IMR-90 (cell line): ENCODE results near the gene CRAMP1. TPM values are rescaled to one million over a fixed set of nuclear protein-coding genes. Genes with fewer than 3 reads are reported as not detected.

Experiments
- ATAC-seq: fragments of 200-7000 bp; cut with Tn5 transposase; 2 replicates; pipeline ENCODE4 v1.9.1; 2020; ENCODE audit warnings: low read depth, mild to moderate bottlenecking, moderate library complexity
- BruUV-seq: library from RNA; stranded (reverse); fragments of 400-500 nt; replicated peaks from 2 replicates; lab custom pipeline; 2021; lab: Mats Ljungman, UMichigan
- CTCF ChIA-PET: fragments of 300-600 bp; formaldehyde crosslinking; extraction: SDS; loops from one replicate; lab custom pipeline; 2021; ENCODE audit warnings: antibody characterized with exemption; lab: Yijun Ruan, JAX
- POLR2A ChIA-PET: fragments of 300-600 bp; sonication (Branson Sonifier 250); formaldehyde crosslinking; loops from one replicate; lab custom pipeline; 2022; ENCODE audit warnings: antibody characterized with exemption; ENCODE audit not compliant: unreplicated experiment; lab: Charles Lee
- DNase-seq: peaks from one replicate; pipeline ENCODE4 v3.0.0; 2013
- H2AFZ ChIP-seq: replicated peaks from 2 replicates; pipeline ENCODE3; 2013; ENCODE audit warnings: low read length, mild to moderate bottlenecking; ENCODE audit not compliant: poor library complexity
- H2AK5ac ChIP-seq: 2 replicates; pipeline ENCODE4 v1.6.1; 2013; ENCODE audit warnings: low read depth, low read length, inconsistent platforms
- H2AK9ac ChIP-seq: replicated peaks from 2 replicates; pipeline ENCODE3; 2013; ENCODE audit warnings: mild to moderate bottlenecking, low read depth, low read length, moderate library complexity; ENCODE audit not compliant: poor library complexity
- H2BK120ac ChIP-seq: 2 replicates; pipeline ENCODE4 v1.6.1; 2013; ENCODE audit warnings: low read depth, low read length, inconsistent platforms
- H2BK15ac ChIP-seq: 3 replicates; pipeline ENCODE4 v1.6.1; 2013; ENCODE audit warnings: low read depth, low read length, inconsistent platforms
- H2BK20ac ChIP-seq: 2 replicates; pipeline ENCODE4 v1.6.1; 2013; ENCODE audit warnings: low read depth, mild to moderate bottlenecking, inconsistent platforms, low read length, moderate library complexity
- H2BK5ac ChIP-seq: 2 replicates; pipeline ENCODE4 v1.6.1; 2013; ENCODE audit warnings: mild to moderate bottlenecking, low read depth, low read length, inconsistent platforms; ENCODE audit not compliant: poor library complexity, severe bottlenecking
- H3K14ac ChIP-seq: replicated peaks from 2 replicates; pipeline ENCODE4 v1.6.1; 2013; ENCODE audit warnings: low read depth, low read length, inconsistent platforms
- H3K18ac ChIP-seq: 2 replicates; pipeline ENCODE4 v1.6.1; 2013; ENCODE audit warnings: low read depth, low read length, control low read depth
- H3K23ac ChIP-seq: 2 replicates; pipeline ENCODE4 v1.6.1; 2013; ENCODE audit warnings: low read depth, low read length, inconsistent platforms
- H3K27ac ChIP-seq: 2 replicates; pipeline ENCODE4 v1.5.1; 2013; ENCODE audit warnings: mild to moderate bottlenecking, control low read depth, low read length; ENCODE audit not compliant: insufficient read depth
- H3K27me3 ChIP-seq: 2 replicates; pipeline ENCODE4 v1.6.1; 2013; ENCODE audit warnings: low read length; ENCODE audit not compliant: control insufficient read depth, insufficient read depth
- H3K36me3 ChIP-seq: 2 replicates; pipeline ENCODE4 v1.6.1; 2013; ENCODE audit warnings: low read length, mixed read lengths; ENCODE audit not compliant: control insufficient read depth, insufficient read depth
- H3K4ac ChIP-seq: 2 replicates; pipeline ENCODE4 v1.6.1; 2013; ENCODE audit warnings: low read depth, low read length, inconsistent platforms
- H3K4me1 ChIP-seq: 2 replicates; pipeline ENCODE4 v1.6.1; 2013; ENCODE audit warnings: low read length, mixed read lengths; ENCODE audit not compliant: control insufficient read depth, insufficient read depth
- H3K4me2 ChIP-seq: 2 replicates; pipeline ENCODE4 v1.6.1; 2013; ENCODE audit warnings: low read depth, mild to moderate bottlenecking, control low read depth, low read length, moderate library complexity
- H3K4me3 ChIP-seq: 2 replicates; pipeline ENCODE4 v1.5.1; 2013; ENCODE audit warnings: low read depth, mild to moderate bottlenecking, control low read depth, low read length, moderate library complexity; ENCODE audit not compliant: insufficient read depth
- H3K56ac ChIP-seq: 2 replicates; pipeline ENCODE4 v1.6.1; 2013; ENCODE audit warnings: low read length, inconsistent platforms; ENCODE audit not compliant: insufficient read depth; ENCODE audit errors: extremely low read depth
- H3K79me1 ChIP-seq, 2 experiments: 2 replicates each; pipeline ENCODE4 v1.6.1; 2013; ENCODE audit warnings: low read length in 2 of 2, inconsistent platforms in 1 of 2, low read depth in 1 of 2
- H3K9ac ChIP-seq: 2 replicates; pipeline ENCODE4 v1.6.1; 2013; ENCODE audit warnings: low read depth, low read length, control low read depth
- H3K9me1 ChIP-seq: 2 replicates; pipeline ENCODE4 v1.6.1; 2013; ENCODE audit warnings: low read length, inconsistent platforms; ENCODE audit not compliant: insufficient read depth
- H3K9me3 ChIP-seq: 2 replicates; pipeline ENCODE4 v1.6.1; 2013; ENCODE audit warnings: low read length; ENCODE audit not compliant: control insufficient read depth, insufficient read depth
- H4K20me1 ChIP-seq: 2 replicates; pipeline ENCODE4 v1.6.1; 2013; ENCODE audit warnings: low read length, inconsistent platforms; ENCODE audit not compliant: insufficient read depth
- H4K5ac ChIP-seq: 2 replicates; pipeline ENCODE4 v1.6.1; 2013; ENCODE audit warnings: mild to moderate bottlenecking, low read depth, low read length, control low read depth
- H4K8ac ChIP-seq, 2 experiments: 2 replicates each; pipeline ENCODE4 v1.6.1; 2013; ENCODE audit warnings: low read depth in 2 of 2, low read length in 2 of 2, control low read depth in 1 of 2, inconsistent platforms in 1 of 2
- H4K91ac ChIP-seq: 2 replicates; pipeline ENCODE4 v1.6.1; 2013; ENCODE audit warnings: low read depth, low read length, inconsistent platforms; ENCODE audit not compliant: insufficient read depth
- BHLHE40 ChIP-seq: fragments of 150-350 bp; IDR thresholded peaks from 2 replicates; pipeline ENCODE4 v1.6.1; 2016; ENCODE audit warnings: mild to moderate bottlenecking, low read depth, low read length
- CEBPB ChIP-seq: IDR thresholded peaks from 2 replicates; pipeline ENCODE4 v1.6.1; 2012; ENCODE audit warnings: low read depth, low read length, improper control_type of control experiment
- MAZ ChIP-seq: IDR thresholded peaks from 2 replicates; pipeline ENCODE4 v1.6.1; 2012; ENCODE audit warnings: low read depth, mild to moderate bottlenecking, low read length, improper control_type of control experiment, moderate library complexity, borderline replicate concordance
- MXI1 ChIP-seq: IDR thresholded peaks from 2 replicates; pipeline ENCODE4 v1.6.1; 2012; ENCODE audit warnings: low read depth, mild to moderate bottlenecking, low read length, moderate library complexity, borderline replicate concordance
- POLR2A ChIP-seq: IDR thresholded peaks from 2 replicates; pipeline ENCODE4 v1.6.1; 2012; ENCODE audit warnings: mild to moderate bottlenecking, low read depth, low read length
- RAD21 ChIP-seq: IDR thresholded peaks from 2 replicates; pipeline ENCODE4 v1.6.1; 2012; ENCODE audit warnings: low read length, improper control_type of control experiment
- RFX5 ChIP-seq: IDR thresholded peaks from 2 replicates; pipeline ENCODE4 v1.8.0; 2012; ENCODE audit warnings: low read depth, mild to moderate bottlenecking, low read length, moderate library complexity
- WGBS, 2 experiments: methylation state at CpG; one replicate each; pipeline versions ENCODE4 v1.1.5 to v1.1.7; 2013; ENCODE audit warnings: missing lambda C conversion rate in 2 of 2; ENCODE audit not compliant: insufficient read length in 1 of 2; ENCODE audit errors: extremely low coverage in 2 of 2; 5-methylcytosine and 5-hydroxymethylcytosine counted together
- dilution Hi-C: fragments of 300-500 bp; cut with HindIII; formaldehyde crosslinking; loops from one replicate; pipeline ENCODE4 v1.14.3; 2018; ENCODE audit warnings: low sequenced_read_pairs; ENCODE audit not compliant: unreplicated experiment
- in situ Hi-C: fragments of 300-500 bp; cut with MboI; formaldehyde crosslinking; loops from 3 replicates; pipeline ENCODE4 v1.14.3; 2019; ENCODE audit warnings: low sequenced_read_pairs, inconsistent platforms, mixed read lengths
- intact Hi-C: fragments of 100-400 bp; cut with micrococcal nuclease; formaldehyde crosslinking; loops from 2 replicates; pipeline ENCODE4 v1.10.0; 2022
- polyA plus RNA-seq, 3 experiments: library from polyadenylated mRNA; depleted of rRNA; stranded (reverse); fragments of >200 nt; gene quantifications; 2 replicates each; pipeline ENCODE4 v1.2.3, GENCODE V29; 2012; ENCODE audit warnings: low replicate concordance in 1 of 3
- total RNA-seq: library from RNA; depleted of rRNA; stranded (reverse); fragments of >200 nt; gene quantifications from 2 replicates; pipeline ENCODE4 v1.2.3, GENCODE V29; 2012
- TF ChIP-seq, protein P1 (sequence below): fragments of 150-350 bp; IDR thresholded peaks from 2 replicates; pipeline ENCODE4 v1.6.1; 2017; ENCODE audit warnings: mild to moderate bottlenecking, antibody characterized with exemption, low read length, low read depth
- TF ChIP-seq, protein P2 (sequence below): conservative IDR thresholded peaks from 2 replicates; pipeline ENCODE4 v1.5.1; 2012; ENCODE audit warnings: mild to moderate bottlenecking, low read depth, low read length, improper control_type of control experiment

The CRAMP1 gene
- total and polyA plus RNA-seq, 2 of the 4 experiments (the other 2 are of a cell fraction): 3.2 to 12.0 TPM

DNA sequence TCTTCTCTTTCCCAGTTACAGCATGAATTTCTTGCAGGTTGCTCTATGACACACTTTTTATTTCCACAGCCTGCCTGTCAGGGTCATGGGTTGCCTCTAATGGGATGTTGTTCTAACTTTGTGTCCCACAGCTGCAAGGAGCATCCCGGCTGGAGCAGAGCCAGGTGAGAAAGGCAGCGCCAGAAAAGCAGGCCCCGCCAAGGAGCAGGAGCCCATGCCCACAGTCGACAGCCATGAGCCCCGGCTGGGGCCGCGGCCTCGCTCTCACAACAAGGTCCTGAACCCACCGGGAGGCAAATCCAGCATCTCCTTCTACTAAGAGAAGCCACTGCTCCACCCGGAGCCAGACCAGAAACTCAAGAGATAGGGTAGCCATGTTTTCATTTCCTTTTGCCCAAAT lies 86.5 kb downstream of the CRAMP1 start:
- H3K79me1 ChIP-seq: peaks cover 14 to 34% of the 10 kb centered on the region in 2 experiments
- H4K20me1 ChIP-seq: no peaks in the 10 kb centered on the region
- no peak overlapping the region for H2BK20ac ChIP-seq
- peaks cover 30% of the 10 kb centered on the region for H3K36me3 ChIP-seq
- H3K56ac ChIP-seq: no peak overlapping the region
- in situ Hi-C loops: no loop called here
- H3K4me3 ChIP-seq: no peak overlapping the region
- no peak overlapping the region for H3K4ac ChIP-seq
- no peak overlapping the region for H2BK5ac ChIP-seq
- H3K9me1 ChIP-seq: no peaks in the 10 kb centered on the region
- no peak overlapping the region for H3K23ac ChIP-seq
- TF ChIP-seq POLR2A: no peak
- no peak for TF ChIP-seq MXI1
- no peak for TF ChIP-seq CEBPB
- no peak for TF ChIP-seq RFX5
- no peak for TF ChIP-seq RAD21
- no peak for TF ChIP-seq BHLHE40
- TF ChIP-seq, protein P1, sequence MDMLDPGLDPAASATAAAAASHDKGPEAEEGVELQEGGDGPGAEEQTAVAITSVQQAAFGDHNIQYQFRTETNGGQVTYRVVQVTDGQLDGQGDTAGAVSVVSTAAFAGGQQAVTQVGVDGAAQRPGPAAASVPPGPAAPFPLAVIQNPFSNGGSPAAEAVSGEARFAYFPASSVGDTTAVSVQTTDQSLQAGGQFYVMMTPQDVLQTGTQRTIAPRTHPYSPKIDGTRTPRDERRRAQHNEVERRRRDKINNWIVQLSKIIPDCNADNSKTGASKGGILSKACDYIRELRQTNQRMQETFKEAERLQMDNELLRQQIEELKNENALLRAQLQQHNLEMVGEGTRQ: no peak
- TF ChIP-seq MAZ: no peak
- TF ChIP-seq, protein P2, sequence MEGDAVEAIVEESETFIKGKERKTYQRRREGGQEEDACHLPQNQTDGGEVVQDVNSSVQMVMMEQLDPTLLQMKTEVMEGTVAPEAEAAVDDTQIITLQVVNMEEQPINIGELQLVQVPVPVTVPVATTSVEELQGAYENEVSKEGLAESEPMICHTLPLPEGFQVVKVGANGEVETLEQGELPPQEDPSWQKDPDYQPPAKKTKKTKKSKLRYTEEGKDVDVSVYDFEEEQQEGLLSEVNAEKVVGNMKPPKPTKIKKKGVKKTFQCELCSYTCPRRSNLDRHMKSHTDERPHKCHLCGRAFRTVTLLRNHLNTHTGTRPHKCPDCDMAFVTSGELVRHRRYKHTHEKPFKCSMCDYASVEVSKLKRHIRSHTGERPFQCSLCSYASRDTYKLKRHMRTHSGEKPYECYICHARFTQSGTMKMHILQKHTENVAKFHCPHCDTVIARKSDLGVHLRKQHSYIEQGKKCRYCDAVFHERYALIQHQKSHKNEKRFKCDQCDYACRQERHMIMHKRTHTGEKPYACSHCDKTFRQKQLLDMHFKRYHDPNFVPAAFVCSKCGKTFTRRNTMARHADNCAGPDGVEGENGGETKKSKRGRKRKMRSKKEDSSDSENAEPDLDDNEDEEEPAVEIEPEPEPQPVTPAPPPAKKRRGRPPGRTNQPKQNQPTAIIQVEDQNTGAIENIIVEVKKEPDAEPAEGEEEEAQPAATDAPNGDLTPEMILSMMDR: no peak
- no TSS peak for BruUV-seq
- H2AK9ac ChIP-seq: no peak overlapping the region
- intact Hi-C loops: no loop called here
- H2BK120ac ChIP-seq: no peak overlapping the region
- dilution Hi-C loops: no loop called here
- no peaks in the 10 kb centered on the region for H3K4me1 ChIP-seq
- no peak for DNase-seq
- H3K9ac ChIP-seq: no peak overlapping the region
- H3K14ac ChIP-seq: no peak overlapping the region
- H2AK5ac ChIP-seq: no peak overlapping the region
- no peak overlapping the region for H2AFZ ChIP-seq
- no peak overlapping the region for H3K18ac ChIP-seq
- POLR2A ChIA-PET: no interaction called here
- 0 out of 2 replicates have a peak, but pooled peaks cover 1% of the 10 kb centered on the region for H3K9me3 ChIP-seq
- WGBS, 2 experiments: 80% methylated on average over 1 of the region's 10 CpGs; no CpG with 5 or more reads in 1 of the 2 experiments
- H4K5ac ChIP-seq: no peak overlapping the region
- CTCF ChIA-PET: no interaction called here
- no peak overlapping the region for H4K91ac ChIP-seq
- H3K4me2 ChIP-seq: no peak overlapping the region
- H3K27me3 ChIP-seq: no peaks in the 10 kb centered on the region
- no peak overlapping the region for H4K8ac ChIP-seq
- H3K27ac ChIP-seq: no peak overlapping the region
- no peak for ATAC-seq
- H2BK15ac ChIP-seq: no peak overlapping the region
